Small intestine (tissue), 7 donors: ENCODE results near the gene PAX7. TPM values are rescaled to one million over a fixed set of nuclear protein-coding genes. Genes with fewer than 3 reads are reported as not detected.

Source experiments
- DNase-seq, 2 donors: peaks; one replicate each; pipeline versions ENCODE4 v3.0.0 to v3.0.0-alpha.2; 2013
- FAIRE-seq: peaks from 2 replicates; lab custom pipeline; 2012; peaks lifted over from hg19 to GRCh38; lab: Jason Lieb, UNC
- H3K27ac ChIP-seq, 3 donors: one replicate each; pipeline ENCODE4 v1.5.1; 2013; ENCODE audit warnings: low read length in 2 of 3, mild to moderate bottlenecking in 2 of 3, control low read depth in 1 of 3, inconsistent platforms in 1 of 3, low read depth in 1 of 3, moderate library complexity in 1 of 3
- H3K27me3 ChIP-seq, 3 donors: one replicate each; pipeline ENCODE4 v1.6.1; 2013; ENCODE audit warnings: low read length in 3 of 3, inconsistent platforms in 1 of 3; ENCODE audit not compliant: control insufficient read depth in 3 of 3, insufficient read depth in 3 of 3
- H3K36me3 ChIP-seq, 3 donors: one replicate each; pipeline ENCODE4 v1.6.1; 2013; ENCODE audit warnings: low read length in 3 of 3, inconsistent platforms in 1 of 3, low read depth in 1 of 3, mild to moderate bottlenecking in 1 of 3, moderate library complexity in 1 of 3; ENCODE audit not compliant: control insufficient read depth in 3 of 3, insufficient read depth in 2 of 3
- H3K4me1 ChIP-seq, 3 donors: one replicate each; pipeline ENCODE4 v1.6.1; 2013; ENCODE audit warnings: low read length in 2 of 3, inconsistent platforms in 1 of 3, low read depth in 1 of 3, mild to moderate bottlenecking in 1 of 3, moderate library complexity in 1 of 3; ENCODE audit not compliant: control insufficient read depth in 3 of 3, insufficient read depth in 2 of 3
- H3K4me3 ChIP-seq, 3 donors: one replicate each; pipeline ENCODE4 v1.5.1; 2013; ENCODE audit warnings: low read length in 3 of 3, control low read depth in 1 of 3, inconsistent platforms in 1 of 3, low read depth in 1 of 3, mild to moderate bottlenecking in 1 of 3, moderate library complexity in 1 of 3
- H3K9me3 ChIP-seq, 2 donors: one replicate each; pipeline ENCODE4 v1.6.1; 2013; ENCODE audit warnings: low read depth in 1 of 2, low read length in 1 of 2; ENCODE audit not compliant: control insufficient read depth in 2 of 2, insufficient read depth in 1 of 2
- WGBS, 3 donors: extraction: QIAGEN DNeasy Blood & Tissue Kit; methylation state at CpG; one replicate each; pipeline ENCODE4 v1.1.7; 2013; 5-methylcytosine and 5-hydroxymethylcytosine counted together
- polyA plus RNA-seq, 4 donors: library from polyadenylated mRNA; stranded (reverse) in 3 of 4; unstranded in 1 of 4; fragments of 200-250 nt in 3 of 4; fragments of 120-200 nt in 1 of 4; gene quantifications; one replicate each; pipeline versions ENCODE4 v1.2.1 to v1.2.3, GENCODE V29; 2013
- donor health status: healthy with polysubstance abuse.
- donor health status: control.
- donor health status: control.
- donor health status: Bipolar disorder and iron deficiency.
- donor health status: healthy.

PAX7 gene
- polyA plus RNA-seq, 4 donors = 0.01 to 0.15 TPM; not detected in 2

DNA sequence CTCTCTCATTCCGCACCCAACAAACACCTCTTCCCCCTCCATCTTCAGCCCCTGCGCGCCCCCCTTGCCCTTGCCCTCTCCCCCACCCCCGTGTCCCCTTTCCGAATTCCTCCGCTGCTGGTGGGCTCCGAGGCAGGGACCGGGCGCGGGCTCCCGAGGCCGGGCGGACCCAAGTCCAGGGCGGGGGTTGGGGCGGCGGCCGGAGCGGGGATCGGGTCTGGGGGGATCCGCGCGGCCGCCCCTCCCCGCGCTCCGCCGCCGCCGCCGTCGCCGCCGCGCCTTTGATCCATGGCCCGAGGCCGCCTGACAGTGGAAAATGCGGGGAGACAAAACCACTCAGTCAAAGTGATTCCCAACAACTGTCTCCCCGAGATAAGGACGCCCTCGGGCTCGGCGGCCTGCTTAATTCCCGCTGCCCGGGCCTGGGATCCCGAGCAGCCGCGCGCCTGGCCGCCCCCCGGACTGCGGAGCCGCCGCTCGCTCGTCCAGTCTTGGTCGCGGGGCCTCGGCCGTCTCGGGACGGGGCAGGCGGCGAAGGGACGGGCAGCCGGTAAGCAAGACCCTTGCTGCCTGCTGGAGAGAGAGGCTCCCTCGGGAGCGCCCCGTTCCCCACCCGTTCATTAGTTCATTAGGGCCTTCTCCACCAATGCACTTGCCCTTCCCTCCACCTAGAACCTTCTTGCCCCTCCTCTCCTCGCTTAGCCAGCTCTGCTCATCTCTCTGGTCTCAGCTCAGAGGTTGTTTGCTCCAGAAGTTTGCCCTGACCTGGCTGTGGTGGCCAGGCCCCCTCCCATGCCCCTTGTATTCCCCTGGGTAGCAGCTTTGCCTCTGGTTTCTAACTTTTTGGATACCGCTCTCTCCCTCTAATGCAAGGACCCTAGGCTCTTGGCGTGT, 86.4 kb downstream of the PAX7 start:
- no peak overlapping the region for H3K27ac ChIP-seq
- H3K9me3 ChIP-seq = no peaks in the 10 kb centered on the region
- peaks cover 3 to 46% (median 28%) of the 10 kb centered on the region in 3 donors for H3K27me3 ChIP-seq
- H3K4me3 ChIP-seq = no peak overlapping the region
- no peak for FAIRE-seq
- no peak for DNase-seq
- H3K4me1 ChIP-seq = no peaks in the 10 kb centered on the region
- no peaks in the 10 kb centered on the region for H3K36me3 ChIP-seq
- WGBS, 3 donors = 7 to 10% (median 9%) methylated on average over 53 to 72 of the region's 72 CpGs

DNA sequence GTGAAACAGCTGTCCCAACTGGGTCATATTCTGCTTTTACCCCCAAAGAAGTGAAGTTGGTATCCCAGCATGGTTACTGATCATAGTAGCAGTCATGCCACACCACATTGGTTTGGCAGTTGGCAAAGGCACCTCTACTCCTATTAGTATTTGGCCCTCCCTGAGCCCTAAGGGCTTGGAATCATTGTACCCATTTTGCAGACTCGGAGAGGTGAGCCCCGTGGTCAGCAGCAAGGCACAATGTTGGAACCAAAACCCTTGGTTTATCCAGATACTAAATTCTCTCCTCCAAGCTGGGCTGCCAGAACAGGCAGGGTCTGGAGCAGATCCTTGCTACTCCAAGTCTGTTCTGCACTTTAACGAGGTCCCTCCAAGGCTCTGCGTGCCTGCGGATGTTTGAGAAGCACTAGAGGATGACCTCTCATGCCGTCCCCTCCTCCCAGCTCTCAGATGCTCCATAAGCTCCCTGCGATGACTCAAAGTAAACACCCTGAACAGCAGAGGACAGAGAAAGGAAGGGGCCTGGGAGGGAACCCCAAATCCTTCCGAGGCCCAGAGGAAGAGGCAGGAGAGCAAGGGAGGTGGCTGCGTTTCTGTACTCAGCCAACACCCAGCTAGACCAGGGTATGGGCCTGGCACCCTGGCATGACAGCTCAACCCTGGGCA, 89.3 kb downstream of the PAX7 start:
- Histone ChIP-seq H3K4me1 (no peaks in the 10 kb centered on the region), H3K27ac (no peak overlapping the region), H3K36me3 (no peaks in the 10 kb centered on the region), H3K4me3 (no peak overlapping the region), H3K9me3 (no peaks in the 10 kb centered on the region), H3K27me3 (peaks cover 3 to 64% (median 30%) of the 10 kb centered on the region in 3 donors)
- FAIRE-seq (no peak), DNase-seq (no peak)
- 34 to 40% (median 38%) methylated on average over 9 of the region's 9 CpGs for WGBS, 3 donors

DNA sequence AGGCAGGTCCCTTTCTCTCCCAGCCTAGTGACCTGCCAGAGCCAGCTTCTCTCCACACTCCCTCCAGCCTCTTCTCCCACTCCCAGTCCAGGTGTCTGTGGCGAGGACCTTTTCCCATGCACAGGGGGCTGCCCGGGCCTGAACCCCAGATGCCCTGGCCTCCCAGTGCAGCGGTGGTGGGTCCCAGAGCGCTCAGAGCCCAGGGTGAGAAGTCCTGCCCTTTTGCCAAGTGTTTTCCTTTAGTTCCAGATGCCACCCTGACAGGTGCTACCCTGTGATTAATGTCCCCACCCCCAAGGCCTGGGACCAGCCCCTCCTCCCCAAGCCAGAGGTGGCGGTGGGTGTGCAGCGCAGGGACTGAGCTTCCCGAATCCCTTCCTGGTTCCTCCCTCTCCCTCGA, 90.4 kb downstream of the PAX7 start:
- Histone ChIP-seq H3K4me3 (no peak overlapping the region), H3K36me3 (no peaks in the 10 kb centered on the region), H3K4me1 (no peaks in the 10 kb centered on the region), H3K27ac (no peak overlapping the region), H3K9me3 (no peaks in the 10 kb centered on the region), H3K27me3 (peaks cover 3 to 64% (median 28%) of the 10 kb centered on the region in 3 donors)
- DNase-seq (no peak), FAIRE-seq (no peak)
- WGBS, 3 donors = 50 to 57% (median 55%) methylated on average over 7 to 8 of the region's 8 CpGs

DNA sequence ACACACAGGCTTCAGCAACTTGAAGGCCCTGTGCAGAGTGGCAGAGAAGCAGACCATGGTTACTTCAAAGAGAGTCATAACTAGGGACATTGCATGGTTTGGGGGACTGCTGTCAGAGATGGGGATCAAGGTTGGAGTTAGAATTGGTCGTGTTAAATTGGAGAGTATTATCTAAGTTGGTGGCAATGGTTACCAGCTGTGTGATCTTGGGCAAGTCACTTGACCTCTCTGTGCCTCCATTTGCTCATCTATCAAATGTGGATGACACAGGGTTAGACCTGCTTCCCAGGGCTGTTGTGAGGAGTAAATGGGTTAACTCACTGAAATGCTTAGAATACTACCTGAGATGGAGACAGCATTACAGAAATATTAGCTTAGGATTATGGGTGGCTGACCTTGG, 91.1 kb downstream of the PAX7 start:
- Histone ChIP-seq H3K4me3 (no peak overlapping the region), H3K36me3 (no peaks in the 10 kb centered on the region), H3K27me3 (peaks cover 3 to 64% (median 25%) of the 10 kb centered on the region in 3 donors), H3K9me3 (no peaks in the 10 kb centered on the region), H3K4me1 (no peaks in the 10 kb centered on the region), H3K27ac (no peak overlapping the region)
- 75 to 86% (median 76%) methylated on average over 1 of the region's 1 CpG for WGBS, 3 donors
- FAIRE-seq = no peak
- DNase-seq = no peak

DNA sequence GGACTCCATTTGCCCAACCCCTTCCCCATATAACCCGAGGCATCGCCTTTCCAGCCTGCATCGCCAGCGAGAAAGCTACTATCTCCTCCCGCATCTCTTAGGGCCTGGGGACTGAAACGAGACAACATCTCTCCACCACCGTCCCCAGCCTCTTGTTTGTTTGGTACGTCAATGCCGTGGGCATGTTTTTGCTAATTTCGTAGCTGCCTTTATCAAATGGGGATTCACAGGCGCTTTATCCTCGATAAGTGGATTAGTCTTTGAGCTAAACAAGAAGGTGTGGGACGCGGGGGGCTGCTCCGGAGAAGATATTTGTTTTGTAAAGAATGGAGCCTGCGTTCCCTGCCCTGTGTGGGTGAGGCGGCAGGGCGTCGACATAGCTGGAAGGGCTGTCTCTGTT, 91.6 kb downstream of the PAX7 start:
- FAIRE-seq = no peak
- Histone ChIP-seq H3K4me3 (no peak overlapping the region), H3K27ac (no peak overlapping the region), H3K9me3 (no peaks in the 10 kb centered on the region), H3K36me3 (no peaks in the 10 kb centered on the region), H3K4me1 (no peaks in the 10 kb centered on the region), H3K27me3 (peaks cover 3 to 63% (median 22%) of the 10 kb centered on the region in 3 donors)
- DNase-seq = no peak
- WGBS, 3 donors = 20 to 53% (median 28%) methylated on average over 19 of the region's 19 CpGs

DNA sequence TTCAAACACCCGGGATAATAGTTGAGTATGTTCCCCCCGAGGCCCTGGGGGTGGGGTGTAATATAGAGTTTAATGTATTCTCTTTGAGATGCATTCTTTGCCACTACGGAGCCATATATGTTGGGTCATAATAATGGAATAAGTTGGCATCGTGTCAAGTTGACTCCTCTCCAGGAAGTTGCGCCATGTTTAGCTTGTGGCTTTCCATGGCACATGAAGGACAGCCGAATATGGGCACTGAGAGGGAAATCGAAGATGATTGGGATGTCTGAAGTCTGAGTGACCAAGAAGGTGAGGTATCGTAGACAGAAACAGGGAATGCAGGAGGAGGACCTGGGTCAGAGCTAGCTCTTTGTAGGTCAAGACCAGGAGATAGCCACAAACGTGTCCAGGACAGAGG, 92.6 kb downstream of the PAX7 start:
- Histone ChIP-seq H3K36me3 (no peaks in the 10 kb centered on the region), H3K27me3 (peaks cover 0 to 56% (median 23%) of the 10 kb centered on the region in 3 donors), H3K4me1 (no peaks in the 10 kb centered on the region), H3K4me3 (no peak overlapping the region), H3K9me3 (no peaks in the 10 kb centered on the region), H3K27ac (no peak overlapping the region)
- FAIRE-seq (no peak), DNase-seq (no peak)
- 65 to 72% (median 70%) methylated on average over 9 of the region's 9 CpGs for WGBS, 3 donors

DNA sequence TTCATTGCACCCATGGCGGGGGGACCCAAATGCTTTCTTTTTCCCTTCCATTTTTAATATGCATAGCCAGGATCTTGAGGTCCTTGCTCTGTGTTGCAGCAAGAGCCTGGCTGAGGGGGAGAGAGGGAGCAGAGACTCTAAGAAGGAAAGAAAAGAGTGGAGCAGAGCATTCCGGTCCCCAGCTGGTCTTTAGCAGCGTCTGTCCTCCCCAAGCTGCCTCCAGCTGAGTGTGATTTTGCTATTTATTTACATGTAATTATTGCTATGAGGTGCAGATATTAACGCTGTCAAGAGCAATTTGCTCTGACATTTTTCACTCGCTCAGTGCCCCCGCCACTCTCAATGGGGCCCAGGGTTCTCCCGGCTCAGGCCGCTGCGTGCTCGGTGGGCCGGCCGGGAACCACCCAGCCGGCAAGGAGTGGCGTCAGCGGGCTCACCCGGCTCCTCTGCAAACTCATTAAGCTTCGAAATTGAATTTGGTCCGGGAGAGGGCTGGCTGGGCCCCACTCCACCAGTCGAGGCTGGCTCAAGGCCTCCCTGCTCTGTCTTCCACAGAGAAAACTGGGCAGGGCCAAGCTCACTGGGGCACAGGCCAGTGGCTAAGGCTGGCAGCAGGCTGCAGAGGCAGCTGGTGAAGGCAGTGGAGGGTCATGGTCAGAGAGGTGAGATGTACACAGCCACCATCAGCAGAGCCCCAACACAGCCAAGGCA, 93.2 kb downstream of the PAX7 start:
- 12 to 21% (median 17%) methylated on average over 18 to 19 of the region's 19 CpGs for WGBS, 3 donors

DNA sequence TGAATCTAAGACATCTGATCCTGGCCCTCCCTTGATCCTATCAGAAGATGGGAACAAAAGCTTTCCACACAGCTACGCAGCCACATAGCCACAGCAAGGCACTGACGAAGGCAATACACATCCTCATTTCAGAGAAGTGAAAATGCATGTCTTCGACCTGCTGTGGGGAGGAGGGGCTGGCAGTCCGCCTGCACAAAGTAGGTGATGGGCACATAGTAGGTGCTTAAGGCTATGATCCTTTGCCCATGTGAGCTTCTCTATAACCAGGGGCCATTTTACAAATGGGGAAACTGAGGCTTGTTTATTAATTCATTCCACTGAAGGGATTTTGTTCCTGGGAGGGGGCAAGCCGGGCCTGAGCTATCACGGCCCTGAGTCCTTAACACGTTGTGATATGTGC, 94.2 kb downstream of the PAX7 start:
- Histone ChIP-seq H3K4me1 (no peaks in the 10 kb centered on the region), H3K27me3 (peaks cover 0 to 47% (median 19%) of the 10 kb centered on the region in 3 donors), H3K36me3 (no peaks in the 10 kb centered on the region), H3K4me3 (no peak overlapping the region), H3K27ac (no peak overlapping the region), H3K9me3 (no peaks in the 10 kb centered on the region)
- no peak for DNase-seq
- WGBS, 3 donors = 36 to 53% (median 37%) methylated on average over 7 of the region's 7 CpGs
- no peak for FAIRE-seq

More for the DNA sequence above, 93.2 kb downstream of the PAX7 start:
- no peaks in the 10 kb centered on the region for H3K9me3 ChIP-seq
- no peak overlapping the region for H3K4me3 ChIP-seq
- no peak overlapping the region for H3K27ac ChIP-seq
- FAIRE-seq (no peak), DNase-seq (no peak)
- no peaks in the 10 kb centered on the region for H3K36me3 ChIP-seq
- H3K4me1 ChIP-seq = no peaks in the 10 kb centered on the region
- peaks cover 0 to 55% (median 20%) of the 10 kb centered on the region in 3 donors for H3K27me3 ChIP-seq
